BLaER1 treated with 17β-estradiol and CSF1 and Interleukin-3, amounts not matched to agents 10 nM and 100 nM (cell line): ENCODE data around the gene EIF3CL.
"Not testable (repeated sequence)": the region's sequence is repeated elsewhere in the genome, so short reads cannot be mapped to it uniquely, and the experiment has no call there.

ENCODE experiments used
- H3K27ac ChIP-seq, 11 experiments: shearing (Covaris generic); formaldehyde crosslinking; 2 replicates each; pipeline ENCODE4 v1.8.1; 2022
- H3K27me3 ChIP-seq, 11 experiments: shearing (Covaris generic); formaldehyde crosslinking; 2 replicates each; pipeline ENCODE4 v1.8.1; 2022
- H3K36me3 ChIP-seq, 11 experiments: shearing (Covaris generic); formaldehyde crosslinking; 2 replicates each; pipeline ENCODE4 v1.8.1; 2022
- H3K4me1 ChIP-seq, 10 experiments: shearing (Covaris generic); formaldehyde crosslinking; 2 replicates each; pipeline ENCODE4 v1.8.1; 2022
- H3K4me2 ChIP-seq, 11 experiments: shearing (Covaris generic); formaldehyde crosslinking; 2 replicates each; pipeline ENCODE4 v1.8.1; 2022
- H3K4me3 ChIP-seq, 10 experiments: shearing (Covaris generic); formaldehyde crosslinking; 2 replicates each; pipeline ENCODE4 v1.8.1; 2022
- H3K9ac ChIP-seq, 11 experiments: shearing (Covaris generic); formaldehyde crosslinking; 2 replicates each; pipeline ENCODE4 v1.8.1; 2022
- H3K9me3 ChIP-seq, 11 experiments: shearing (Covaris generic); formaldehyde crosslinking; replicated peaks in 1 of 11; 2 replicates each; pipeline ENCODE4 v1.8.1; 2022
- H4K20me1 ChIP-seq, 11 experiments: shearing (Covaris generic); formaldehyde crosslinking; 2 replicates each; pipeline ENCODE4 v1.8.1; 2022

EIF3CL gene

GRCh38 chr16:28403220-28404072 lies at the start of gene EIF3CL:
EIF3CL (minus strand) TSS chr16:28403841; CDS start chr16:28403618, 223 bp downstream.
- H3K4me1 ChIP-seq, H3K27me3 ChIP-seq, H3K36me3 ChIP-seq, H4K20me1 ChIP-seq, H3K9me3 ChIP-seq, H3K27ac ChIP-seq: not testable (repeated sequence)
- peak within 1 kb of the TSS in 7 of 11 experiments; percentile 34 to 50 (median 46); a peak in 6 of 22 replicates for H3K4me2 ChIP-seq
- peak within 1 kb of the TSS; percentile 36 to 66 (median 54); a peak in 18 of 20 replicates for H3K4me3 ChIP-seq
- H3K9ac ChIP-seq = peak within 1 kb of the TSS in 4 of 11 experiments; percentile 47 to 61 (median 56); a peak in 4 of 22 replicates

DNA sequence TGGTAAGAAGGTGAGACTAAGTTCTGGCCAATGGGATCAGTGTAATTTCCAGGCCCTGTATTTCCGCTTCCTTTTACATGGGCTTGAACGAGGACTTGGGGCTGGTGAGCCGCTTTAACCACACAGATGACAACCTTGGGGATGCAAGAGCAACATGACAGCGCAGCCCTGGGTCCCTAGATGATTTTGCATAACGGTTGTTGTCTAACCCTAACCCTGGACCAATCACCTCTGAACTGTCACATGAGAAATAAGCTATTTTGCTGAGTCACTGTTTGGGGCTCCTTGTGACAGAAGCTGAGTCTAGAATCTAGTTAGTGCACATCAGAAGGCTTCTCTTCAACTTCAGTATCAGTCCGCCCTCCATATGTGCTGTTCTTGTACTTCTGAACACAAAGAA lies 43.4 kb upstream of the EIF3CL start:
- not testable (repeated sequence) for H3K4me1 ChIP-seq, H3K9ac ChIP-seq, H3K4me2 ChIP-seq, H3K27ac ChIP-seq, H3K27me3 ChIP-seq, H3K36me3 ChIP-seq, H3K4me3 ChIP-seq, H3K9me3 ChIP-seq, H4K20me1 ChIP-seq

GRCh38 chr16:28446388-28446787 lies 42.7 kb upstream of the EIF3CL start:
- not testable (repeated sequence) for H3K27me3 ChIP-seq, H3K4me2 ChIP-seq, H3K27ac ChIP-seq, H3K4me3 ChIP-seq, H4K20me1 ChIP-seq, H3K36me3 ChIP-seq, H3K9me3 ChIP-seq, H3K4me1 ChIP-seq, H3K9ac ChIP-seq

DNA sequence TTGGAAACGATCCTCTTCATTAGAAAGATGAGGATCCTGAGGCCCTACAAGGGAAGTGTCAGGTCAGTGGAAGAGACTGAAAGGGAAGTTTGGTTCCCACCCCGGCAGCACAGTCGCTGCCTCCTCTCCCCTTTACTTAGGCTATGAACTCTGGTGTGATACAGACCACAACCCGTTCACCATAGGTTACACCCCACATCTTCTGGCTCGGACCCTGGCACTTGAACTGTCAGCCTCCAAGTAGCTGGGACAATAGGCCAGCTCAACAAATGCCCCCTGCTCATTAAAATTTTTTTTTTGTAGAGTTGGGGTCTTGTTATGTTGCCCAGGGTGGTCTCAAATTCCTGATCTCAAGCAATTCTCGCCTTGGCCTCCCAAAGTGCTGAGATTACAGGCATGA lies 40.3 kb upstream of the EIF3CL start:
- not testable (repeated sequence) for H3K4me2 ChIP-seq, H3K9me3 ChIP-seq, H3K4me3 ChIP-seq, H3K36me3 ChIP-seq, H4K20me1 ChIP-seq, H3K9ac ChIP-seq, H3K27ac ChIP-seq, H3K4me1 ChIP-seq, H3K27me3 ChIP-seq

DNA sequence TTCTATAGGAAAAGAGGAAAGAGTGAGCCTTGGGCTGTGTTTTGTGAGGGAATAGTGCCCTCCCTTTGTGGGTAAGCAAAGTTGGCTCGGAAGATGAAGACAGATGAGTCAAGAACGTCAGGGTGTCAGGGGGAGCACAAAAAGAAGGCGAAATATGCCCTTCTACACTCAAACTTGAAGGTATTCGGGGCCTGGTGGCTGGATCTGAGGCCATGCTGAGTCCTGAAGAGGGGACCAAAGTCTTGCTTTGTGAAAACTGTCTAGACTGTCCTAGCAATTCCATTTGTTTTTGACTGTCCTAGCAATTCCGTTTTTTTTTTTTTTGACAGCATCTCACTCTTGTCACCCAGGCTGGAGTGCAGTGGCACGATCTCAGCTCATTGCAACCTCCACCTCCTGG lies 35.3 kb upstream of the EIF3CL start:
- not testable (repeated sequence) for H3K4me3 ChIP-seq, H3K27ac ChIP-seq, H3K9me3 ChIP-seq, H3K36me3 ChIP-seq, H3K27me3 ChIP-seq, H4K20me1 ChIP-seq, H3K9ac ChIP-seq, H3K4me2 ChIP-seq, H3K4me1 ChIP-seq

- not testable (repeated sequence) for H3K4me2 ChIP-seq, H3K9ac ChIP-seq, H3K36me3 ChIP-seq, H3K27me3 ChIP-seq, H4K20me1 ChIP-seq, H3K4me1 ChIP-seq, H3K9me3 ChIP-seq, H3K27ac ChIP-seq, H3K4me3 ChIP-seq
Measured at GRCh38 chr16:28435340-28435739, 31.7 kb upstream of the EIF3CL start.

- H3K27ac ChIP-seq, H4K20me1 ChIP-seq, H3K9ac ChIP-seq, H3K4me2 ChIP-seq, H3K36me3 ChIP-seq, H3K27me3 ChIP-seq, H3K4me1 ChIP-seq, H3K9me3 ChIP-seq, H3K4me3 ChIP-seq: not testable (repeated sequence)
Measured at GRCh38 chr16:28426060-28426680, 22.5 kb upstream of the EIF3CL start.

- not testable (repeated sequence) for H3K9ac ChIP-seq, H4K20me1 ChIP-seq, H3K36me3 ChIP-seq, H3K27ac ChIP-seq, H3K4me2 ChIP-seq, H3K4me1 ChIP-seq, H3K9me3 ChIP-seq, H3K4me3 ChIP-seq, H3K27me3 ChIP-seq
Measured at GRCh38 chr16:28421071-28421750, 17.6 kb upstream of the EIF3CL start.

DNA sequence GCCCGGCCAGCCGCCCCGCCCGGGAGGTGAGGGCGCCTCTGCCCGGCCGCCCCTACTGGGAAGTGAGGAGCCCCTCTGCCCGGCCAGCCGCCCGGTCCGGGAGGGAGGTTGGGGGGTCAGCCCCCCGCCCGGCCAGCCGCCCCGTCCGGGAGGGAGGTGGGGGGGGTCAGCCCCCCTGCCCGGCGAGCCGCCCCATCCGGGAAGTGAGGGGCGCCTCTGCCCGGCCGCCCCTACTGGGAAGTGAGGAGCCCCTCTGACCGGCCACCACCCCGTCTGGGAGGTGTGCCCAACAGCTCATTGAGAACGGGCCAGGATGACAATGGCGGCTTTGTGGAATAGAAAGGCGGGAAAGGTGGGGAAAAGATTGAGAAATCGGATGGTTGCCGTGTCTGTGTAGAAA lies 13.4 kb upstream of the EIF3CL start:
- H3K27ac ChIP-seq, H3K4me2 ChIP-seq, H3K4me1 ChIP-seq, H3K9me3 ChIP-seq, H3K4me3 ChIP-seq, H3K36me3 ChIP-seq, H3K27me3 ChIP-seq, H4K20me1 ChIP-seq, H3K9ac ChIP-seq: not testable (repeated sequence)

- H3K4me2 ChIP-seq = peak overlapping the region in 8 of 11 experiments; percentile 31 to 61 (median 54); a peak in 11 of 22 replicates
- H3K4me1 ChIP-seq, H3K9ac ChIP-seq, H3K27ac ChIP-seq, H3K36me3 ChIP-seq, H3K27me3 ChIP-seq, H3K9me3 ChIP-seq, H3K4me3 ChIP-seq, H4K20me1 ChIP-seq: not testable (repeated sequence)
Measured at GRCh38 chr16:28414530-28414929, 10.9 kb upstream of the EIF3CL start.

DNA sequence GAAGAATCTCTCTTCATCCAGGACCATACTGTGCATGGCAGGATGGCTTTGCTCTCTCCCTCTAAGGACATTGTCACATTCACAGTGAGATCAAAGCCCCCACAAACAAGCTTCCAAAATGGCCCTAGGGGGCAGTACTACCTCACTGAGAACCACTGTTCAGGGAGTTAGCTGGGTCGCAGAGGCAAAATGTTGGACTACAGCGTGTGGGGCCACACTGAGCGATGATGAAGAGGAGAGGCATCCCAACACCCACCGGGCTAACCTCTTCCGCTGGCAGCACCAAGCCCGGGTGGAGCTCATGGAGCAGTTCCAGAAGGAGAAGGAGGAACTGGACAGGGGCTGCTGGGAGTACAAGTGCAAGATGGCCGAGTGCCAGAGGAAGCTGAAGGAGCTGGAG lies 9.9 kb upstream of the EIF3CL start:
- not testable (repeated sequence) for H3K27me3 ChIP-seq, H3K4me1 ChIP-seq, H3K4me3 ChIP-seq, H3K36me3 ChIP-seq, H3K9me3 ChIP-seq, H4K20me1 ChIP-seq, H3K4me2 ChIP-seq, H3K9ac ChIP-seq, H3K27ac ChIP-seq

GRCh38 chr16:28392054-28392453 lies 11.6 kb downstream of the EIF3CL start:
- not testable (repeated sequence) for H3K4me2 ChIP-seq, H3K27ac ChIP-seq, H4K20me1 ChIP-seq, H3K36me3 ChIP-seq, H3K9ac ChIP-seq, H3K4me1 ChIP-seq, H3K27me3 ChIP-seq, H3K9me3 ChIP-seq, H3K4me3 ChIP-seq

DNA sequence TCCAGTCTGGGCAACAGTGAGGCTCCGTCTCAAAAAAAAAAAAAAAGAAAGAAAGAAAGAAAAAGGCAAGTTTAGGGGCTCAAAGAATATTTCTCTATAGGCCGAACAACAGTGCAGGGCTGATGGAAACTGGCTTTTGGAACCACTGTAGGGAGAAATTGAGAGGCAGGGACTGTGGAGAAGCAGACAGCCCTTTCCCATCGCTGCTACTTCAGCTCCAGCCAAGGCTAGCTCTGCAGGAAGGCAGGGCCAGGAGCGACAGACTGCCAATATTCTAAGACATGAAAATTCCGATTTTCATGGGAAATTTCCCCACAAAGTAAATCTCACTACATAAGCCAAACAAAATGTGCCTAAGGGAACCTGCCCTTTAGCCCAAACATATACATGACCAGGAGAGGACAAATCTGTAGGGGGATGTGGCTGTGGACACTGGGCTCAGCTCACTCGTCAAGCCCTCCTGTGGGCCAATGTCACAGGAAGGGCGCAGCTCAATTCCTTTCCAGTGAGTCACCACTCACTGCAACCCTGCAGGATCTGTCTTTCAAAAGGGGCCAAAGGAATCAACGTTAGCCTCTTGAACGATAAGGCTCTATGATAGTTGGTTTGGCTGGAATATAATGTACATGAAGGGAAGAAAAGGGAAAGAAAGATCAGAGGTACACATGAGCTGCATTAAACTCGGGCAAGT lies 21.3 kb downstream of the EIF3CL start:
- H3K4me2 ChIP-seq, H3K9me3 ChIP-seq, H3K36me3 ChIP-seq, H3K4me3 ChIP-seq, H3K27me3 ChIP-seq, H3K27ac ChIP-seq, H3K4me1 ChIP-seq, H3K9ac ChIP-seq, H4K20me1 ChIP-seq: not testable (repeated sequence)

- not testable (repeated sequence) for H3K4me1 ChIP-seq, H3K27ac ChIP-seq, H3K27me3 ChIP-seq, H3K9ac ChIP-seq, H3K4me3 ChIP-seq, H4K20me1 ChIP-seq, H3K4me2 ChIP-seq, H3K36me3 ChIP-seq, H3K9me3 ChIP-seq
Measured at GRCh38 chr16:28377822-28378221, 25.8 kb downstream of the EIF3CL start.
